Neural cell (in vitro differentiated cells): Measurements from ENCODE around the gene TNS1. TPM values are rescaled to one million over a fixed set of nuclear protein-coding genes. Genes with fewer than 3 reads are reported as not detected.

Source experiments
- H2AFZ ChIP-seq: fragments of 200-600, 300-800 bp; sonication (generic), shearing (Covaris generic); 2 replicates; pipeline ENCODE4 v1.6.0; 2014; ENCODE audit warnings: low read depth, mild to moderate bottlenecking, antibody characterized with exemption, low read length, moderate library complexity
- H3F3A ChIP-seq: fragments of 200-600 bp; shearing (Covaris generic); 2 replicates; pipeline ENCODE4 v1.6.1; 2016; ENCODE audit warnings: mild to moderate bottlenecking, moderate library complexity, mixed read lengths, antibody characterized with exemption, low read length; ENCODE audit not compliant: insufficient read depth, poor library complexity, severe bottlenecking
- H3K27ac ChIP-seq: fragments of 200-600, 300-800 bp; sonication (generic), shearing (Covaris generic); 2 replicates; pipeline ENCODE4 v1.5.1; 2014; ENCODE audit warnings: mild to moderate bottlenecking, low read length, moderate library complexity
- H3K27me3 ChIP-seq: fragments of 300-800, 200-600 bp; sonication (generic), shearing (Covaris generic); 2 replicates; pipeline ENCODE4 v1.6.0; 2014; ENCODE audit warnings: mild to moderate bottlenecking, low read depth, low read length, moderate library complexity; ENCODE audit not compliant: insufficient read depth
- H3K36me3 ChIP-seq: fragments of 300-800, 200-600 bp; sonication (generic), shearing (Covaris generic); 2 replicates; pipeline ENCODE4 v1.5.1; 2014; ENCODE audit warnings: mild to moderate bottlenecking, antibody characterized with exemption, low read length, moderate library complexity; ENCODE audit not compliant: insufficient read depth
- H3K4me2 ChIP-seq: fragments of 300-800, 200-600 bp; sonication (generic), shearing (Covaris generic); 2 replicates; pipeline ENCODE4 v1.6.0; 2014; ENCODE audit warnings: mild to moderate bottlenecking, low read length
- H3K4me3 ChIP-seq: fragments of 300-800, 200-600 bp; sonication (generic), shearing (Covaris generic); 2 replicates; pipeline ENCODE4 v1.5.1; 2014; ENCODE audit warnings: mild to moderate bottlenecking, low read length, moderate library complexity
- H3K79me2 ChIP-seq: fragments of 200-600 bp; shearing (Covaris generic); replicated peaks from 2 replicates; pipeline ENCODE4 v1.6.0; 2014; ENCODE audit warnings: mild to moderate bottlenecking, low read length, moderate library complexity; ENCODE audit not compliant: insufficient read depth
- H3K9ac ChIP-seq: fragments of 300-800, 200-600 bp; sonication (generic), shearing (Covaris generic); 2 replicates; pipeline ENCODE4 v1.6.1; 2016; ENCODE audit warnings: mild to moderate bottlenecking, low read length, mixed read lengths
- H3K9me2 ChIP-seq: fragments of 200-600 bp; shearing (Covaris generic); 2 replicates; pipeline ENCODE4 v1.6.1; 2016; ENCODE audit warnings: mild to moderate bottlenecking, low read length, mixed read lengths; ENCODE audit not compliant: insufficient read depth
- H3K9me3 ChIP-seq: fragments of 200-600, 300-800 bp; sonication (generic), shearing (Covaris generic); 2 replicates; pipeline ENCODE4 v1.6.1; 2016; ENCODE audit warnings: mild to moderate bottlenecking, mixed run types, low read length, moderate library complexity, mixed read lengths
- H4K20me1 ChIP-seq: fragments of 200-600 bp; shearing (Covaris generic); 2 replicates; pipeline ENCODE4 v1.6.1; 2016; ENCODE audit warnings: mild to moderate bottlenecking, mixed run types; ENCODE audit not compliant: insufficient read depth
- EP300 ChIP-seq: fragments of 450-650 bp; conservative IDR thresholded peaks from 2 replicates; pipeline ENCODE4 v1.6.1; 2014; ENCODE audit warnings: antibody characterized with exemption, mild to moderate bottlenecking, moderate library complexity; ENCODE audit not compliant: poor library complexity, severe bottlenecking
- EZH2 ChIP-seq: fragments of 200-600, 300-800 bp; shearing (Covaris generic), sonication (generic); IDR thresholded peaks from 2 replicates; pipeline ENCODE4 v1.6.1; 2014; ENCODE audit warnings: antibody characterized with exemption, low read length, borderline replicate concordance, mild to moderate bottlenecking; ENCODE audit not compliant: insufficient read depth, poor library complexity, severe bottlenecking
- MXI1 ChIP-seq: fragments of 450-650 bp; conservative IDR thresholded peaks from 2 replicates; pipeline ENCODE4 v1.6.1; 2014; ENCODE audit warnings: antibody characterized with exemption, mild to moderate bottlenecking; ENCODE audit not compliant: poor library complexity, severe bottlenecking
- POLR2AphosphoS5 ChIP-seq: IDR thresholded peaks from 2 replicates; pipeline ENCODE4 v1.6.1; 2012
- RAD21 ChIP-seq: fragments of 450-650 bp; conservative IDR thresholded peaks from 2 replicates; pipeline ENCODE4 v1.6.1; 2014; ENCODE audit warnings: antibody characterized with exemption, mild to moderate bottlenecking, moderate library complexity
- SMC3 ChIP-seq: fragments of 450-650 bp; conservative IDR thresholded peaks from 2 replicates; pipeline ENCODE4 v1.6.1; 2014; ENCODE audit warnings: antibody characterized with exemption, mild to moderate bottlenecking, moderate library complexity; ENCODE audit not compliant: poor library complexity
- TAF1 ChIP-seq: IDR thresholded peaks from 2 replicates; pipeline ENCODE4 v1.6.1; 2012; ENCODE audit warnings: low read depth
- polyA plus RNA-seq: library from polyadenylated mRNA; depleted of rRNA; stranded (reverse); fragments of >200 nt; gene quantifications from 2 replicates; pipeline ENCODE4 v1.2.3, GENCODE V29; 2014
- TF ChIP-seq, protein P1 (sequence below): IDR thresholded peaks from 2 replicates; pipeline ENCODE4 v1.6.1; 2012; ENCODE audit warnings: borderline replicate concordance
- TF ChIP-seq, protein P2 (sequence below): fragments of 450-650 bp; IDR thresholded peaks from 2 replicates; pipeline ENCODE4 v1.5.1; 2014; ENCODE audit warnings: antibody characterized with exemption, mild to moderate bottlenecking, moderate library complexity; ENCODE audit not compliant: poor library complexity, severe bottlenecking

TNS1 gene
- polyA plus RNA-seq, 1 donor from 2014 or later = 1.5 TPM

GRCh38 chr2:217889656-217890055 is 113.1 kb downstream of the TNS1 start:
- H3K4me3 ChIP-seq = no peak overlapping the region

DNA sequence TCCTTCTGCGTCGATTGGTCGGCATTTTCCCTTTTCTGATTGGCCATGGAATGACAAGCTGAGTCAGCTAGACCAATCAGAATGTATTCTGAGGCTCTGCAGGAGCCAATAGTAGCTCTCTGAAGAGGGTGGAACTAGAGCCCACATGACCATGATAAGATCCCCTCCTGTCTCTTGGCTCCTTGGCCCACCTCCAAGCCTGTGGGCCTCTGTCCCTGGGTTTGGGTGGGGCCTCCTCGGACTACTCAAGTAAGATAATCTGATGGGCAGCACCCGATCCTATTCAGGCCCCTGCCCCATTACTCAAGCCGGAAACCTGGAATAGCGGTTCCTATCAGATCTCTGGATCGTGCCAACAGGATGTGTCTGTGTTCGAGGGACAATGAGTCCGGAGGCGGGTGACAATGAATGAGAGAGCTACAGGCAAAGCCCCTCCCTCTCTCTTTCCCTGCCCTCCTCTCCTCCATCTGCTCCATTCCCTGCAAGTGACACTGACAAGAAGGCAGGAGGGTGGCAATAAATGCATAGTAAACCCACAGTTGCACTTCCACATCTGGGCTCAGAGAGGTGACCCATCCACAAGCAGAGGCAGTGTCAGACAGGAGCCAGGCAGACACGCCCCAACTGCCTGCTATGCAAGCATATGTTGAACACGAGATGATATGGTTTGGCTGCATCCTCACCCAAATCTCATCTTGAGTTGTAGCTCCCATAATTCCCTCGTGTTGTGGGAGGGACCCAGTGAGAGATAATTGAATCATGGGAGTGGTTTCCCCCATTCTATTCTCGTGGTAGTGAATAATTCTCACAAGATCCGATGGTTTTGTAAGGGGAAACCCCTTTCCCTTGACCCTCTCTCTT is 114.7 kb downstream of the TNS1 start:
- no peaks in the 10 kb centered on the region for H3K36me3 ChIP-seq
- H3K9me2 ChIP-seq = no peaks in the 10 kb centered on the region
- no peak overlapping the region for H3K9ac ChIP-seq
- no peaks in the 10 kb centered on the region for H3K9me3 ChIP-seq
- no peak overlapping the region for H2AFZ ChIP-seq
- no peaks in the 10 kb centered on the region for H3K79me2 ChIP-seq
- no peaks in the 10 kb centered on the region for H4K20me1 ChIP-seq
- H3K4me3 ChIP-seq = no peak overlapping the region
- no peaks in the 10 kb centered on the region for H3F3A ChIP-seq
- TF ChIP-seq SMC3 (no peak), TAF1 (no peak), POLR2AphosphoS5 (no peak), MXI1 (no peak), RAD21 (no peak)
- TF ChIP-seq, protein P1, sequence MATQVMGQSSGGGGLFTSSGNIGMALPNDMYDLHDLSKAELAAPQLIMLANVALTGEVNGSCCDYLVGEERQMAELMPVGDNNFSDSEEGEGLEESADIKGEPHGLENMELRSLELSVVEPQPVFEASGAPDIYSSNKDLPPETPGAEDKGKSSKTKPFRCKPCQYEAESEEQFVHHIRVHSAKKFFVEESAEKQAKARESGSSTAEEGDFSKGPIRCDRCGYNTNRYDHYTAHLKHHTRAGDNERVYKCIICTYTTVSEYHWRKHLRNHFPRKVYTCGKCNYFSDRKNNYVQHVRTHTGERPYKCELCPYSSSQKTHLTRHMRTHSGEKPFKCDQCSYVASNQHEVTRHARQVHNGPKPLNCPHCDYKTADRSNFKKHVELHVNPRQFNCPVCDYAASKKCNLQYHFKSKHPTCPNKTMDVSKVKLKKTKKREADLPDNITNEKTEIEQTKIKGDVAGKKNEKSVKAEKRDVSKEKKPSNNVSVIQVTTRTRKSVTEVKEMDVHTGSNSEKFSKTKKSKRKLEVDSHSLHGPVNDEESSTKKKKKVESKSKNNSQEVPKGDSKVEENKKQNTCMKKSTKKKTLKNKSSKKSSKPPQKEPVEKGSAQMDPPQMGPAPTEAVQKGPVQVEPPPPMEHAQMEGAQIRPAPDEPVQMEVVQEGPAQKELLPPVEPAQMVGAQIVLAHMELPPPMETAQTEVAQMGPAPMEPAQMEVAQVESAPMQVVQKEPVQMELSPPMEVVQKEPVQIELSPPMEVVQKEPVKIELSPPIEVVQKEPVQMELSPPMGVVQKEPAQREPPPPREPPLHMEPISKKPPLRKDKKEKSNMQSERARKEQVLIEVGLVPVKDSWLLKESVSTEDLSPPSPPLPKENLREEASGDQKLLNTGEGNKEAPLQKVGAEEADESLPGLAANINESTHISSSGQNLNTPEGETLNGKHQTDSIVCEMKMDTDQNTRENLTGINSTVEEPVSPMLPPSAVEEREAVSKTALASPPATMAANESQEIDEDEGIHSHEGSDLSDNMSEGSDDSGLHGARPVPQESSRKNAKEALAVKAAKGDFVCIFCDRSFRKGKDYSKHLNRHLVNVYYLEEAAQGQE = no peak
- TF ChIP-seq, protein P2, sequence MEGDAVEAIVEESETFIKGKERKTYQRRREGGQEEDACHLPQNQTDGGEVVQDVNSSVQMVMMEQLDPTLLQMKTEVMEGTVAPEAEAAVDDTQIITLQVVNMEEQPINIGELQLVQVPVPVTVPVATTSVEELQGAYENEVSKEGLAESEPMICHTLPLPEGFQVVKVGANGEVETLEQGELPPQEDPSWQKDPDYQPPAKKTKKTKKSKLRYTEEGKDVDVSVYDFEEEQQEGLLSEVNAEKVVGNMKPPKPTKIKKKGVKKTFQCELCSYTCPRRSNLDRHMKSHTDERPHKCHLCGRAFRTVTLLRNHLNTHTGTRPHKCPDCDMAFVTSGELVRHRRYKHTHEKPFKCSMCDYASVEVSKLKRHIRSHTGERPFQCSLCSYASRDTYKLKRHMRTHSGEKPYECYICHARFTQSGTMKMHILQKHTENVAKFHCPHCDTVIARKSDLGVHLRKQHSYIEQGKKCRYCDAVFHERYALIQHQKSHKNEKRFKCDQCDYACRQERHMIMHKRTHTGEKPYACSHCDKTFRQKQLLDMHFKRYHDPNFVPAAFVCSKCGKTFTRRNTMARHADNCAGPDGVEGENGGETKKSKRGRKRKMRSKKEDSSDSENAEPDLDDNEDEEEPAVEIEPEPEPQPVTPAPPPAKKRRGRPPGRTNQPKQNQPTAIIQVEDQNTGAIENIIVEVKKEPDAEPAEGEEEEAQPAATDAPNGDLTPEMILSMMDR = no peak
- no peaks in the 10 kb centered on the region for H3K27me3 ChIP-seq
- H3K4me2 ChIP-seq = no peak overlapping the region
- H3K27ac ChIP-seq = no peak overlapping the region

More at GRCh38 chr2:217889656-217890055, 113.1 kb downstream of the TNS1 start:
- Histone ChIP-seq H3K9ac (no peak overlapping the region), H3K27me3 (no peaks in the 10 kb centered on the region), H3K27ac (no peak overlapping the region), H3K79me2 (no peaks in the 10 kb centered on the region), H4K20me1 (no peaks in the 10 kb centered on the region), H3K36me3 (no peaks in the 10 kb centered on the region), H3F3A (no peaks in the 10 kb centered on the region), H3K9me3 (no peaks in the 10 kb centered on the region), H3K9me2 (no peaks in the 10 kb centered on the region), H2AFZ (no peak overlapping the region), H3K4me2 (no peak overlapping the region)
- no peak for TF ChIP-seq RAD21
- no peak for TF ChIP-seq EP300
- no peak for TF ChIP-seq TAF1
- TF ChIP-seq SMC3 = no peak
- TF ChIP-seq MXI1 = no peak
- no peak for TF ChIP-seq POLR2AphosphoS5
- no peak for TF ChIP-seq EZH2
- TF ChIP-seq, protein P1 = no peak
- TF ChIP-seq, protein P2 = no peak
